T-helper 1 cell treated with Interleukin-12 subunit alpha and Interleukin-12 subunit beta and Interleukin-4 antibody, amounts not matched to agents 30 μg/mL and 1 μg/mL, for 36 hours (primary cell): Measurements from ENCODE around the gene TBL1X.
"Not testable (repeated sequence)": the region's sequence is repeated elsewhere in the genome, so short reads cannot be mapped to it uniquely, and the experiment has no call there.

Source experiments
- H3K27ac Mint-ChIP-seq: one replicate; pipeline ENCODE4 v1.8.0; 2021; ENCODE audit warnings: mild to moderate bottlenecking, mixed read lengths
- H3K27me3 Mint-ChIP-seq: one replicate; pipeline ENCODE4 v1.8.0; 2021; ENCODE audit warnings: low read depth, mixed read lengths
- H3K36me3 Mint-ChIP-seq: one replicate; pipeline ENCODE4 v1.8.0; 2021; ENCODE audit warnings: low read depth, mixed read lengths
- H3K4me1 Mint-ChIP-seq: one replicate; pipeline ENCODE4 v1.8.0; 2021; ENCODE audit warnings: low read depth, mixed read lengths
- H3K4me3 Mint-ChIP-seq: one replicate; pipeline ENCODE4 v1.8.0; 2021; ENCODE audit warnings: mild to moderate bottlenecking, moderate library complexity, mixed read lengths
- H3K9me3 Mint-ChIP-seq: one replicate; pipeline ENCODE4 v1.8.0; 2021; ENCODE audit warnings: mixed read lengths

TBL1X gene

GRCh38 chrX:9765737-9766097 lies 300.9 kb downstream of the TBL1X start, which contains the start of gene GPR143:
GPR143 (minus strand) TSS chrX:9765847; CDS start chrX:9765817, 30 bp downstream.
- Mint-ChIP-seq H3K9me3 (no peaks in the 10 kb centered on the region), H3K36me3 (no peaks in the 10 kb centered on the region), H3K4me3 (no peak within 1 kb of the TSS), H3K27ac (no peak within 1 kb of the TSS), H3K27me3 (peaks cover 11% of the 10 kb centered on the region), H3K4me1 (no peaks in the 10 kb centered on the region)

- peaks cover 11% of the 10 kb centered on the region for H3K27me3 Mint-ChIP-seq
- no peaks in the 10 kb centered on the region for H3K36me3 Mint-ChIP-seq
- H3K4me3 Mint-ChIP-seq, result no peak overlapping the region
- H3K27ac Mint-ChIP-seq, result no peak overlapping the region
- H3K9me3 Mint-ChIP-seq, result no peaks in the 10 kb centered on the region
- H3K4me1 Mint-ChIP-seq, result no peaks in the 10 kb centered on the region
Observed at GRCh38 chrX:9767375-9767774, 302.5 kb downstream of the TBL1X start.

GRCh38 chrX:9768321-9768839 lies 303.5 kb downstream of the TBL1X start:
- H3K4me1 Mint-ChIP-seq, H3K4me3 Mint-ChIP-seq, H3K27ac Mint-ChIP-seq, H3K9me3 Mint-ChIP-seq, H3K36me3 Mint-ChIP-seq: not testable (repeated sequence)
- peaks cover 11% of the 10 kb centered on the region for H3K27me3 Mint-ChIP-seq

GRCh38 chrX:9770319-9770718 lies 305.5 kb downstream of the TBL1X start:
- H3K4me1 Mint-ChIP-seq, result no peaks in the 10 kb centered on the region
- H3K36me3 Mint-ChIP-seq, result no peaks in the 10 kb centered on the region

GRCh38 chrX:9772943-9773342 lies 308.1 kb downstream of the TBL1X start:
- no peak overlapping the region for H3K27ac Mint-ChIP-seq
- no peaks in the 10 kb centered on the region for H3K9me3 Mint-ChIP-seq
- H3K36me3 Mint-ChIP-seq, result no peaks in the 10 kb centered on the region
- no peaks in the 10 kb centered on the region for H3K4me1 Mint-ChIP-seq
- H3K4me3 Mint-ChIP-seq, result no peak overlapping the region
- peaks cover 16% of the 10 kb centered on the region for H3K27me3 Mint-ChIP-seq

More at GRCh38 chrX:9770319-9770718, 305.5 kb downstream of the TBL1X start:
- Mint-ChIP-seq H3K9me3 (no peaks in the 10 kb centered on the region), H3K27me3 (peaks cover 16% of the 10 kb centered on the region), H3K27ac (no peak overlapping the region), H3K4me3 (no peak overlapping the region)

GRCh38 chrX:9775930-9776329 lies 311.1 kb downstream of the TBL1X start:
- no peaks in the 10 kb centered on the region for H3K36me3 Mint-ChIP-seq
- H3K4me3 Mint-ChIP-seq, result no peak overlapping the region
- peaks cover 10% of the 10 kb centered on the region for H3K27me3 Mint-ChIP-seq
- no peaks in the 10 kb centered on the region for H3K4me1 Mint-ChIP-seq
- H3K9me3 Mint-ChIP-seq, result no peaks in the 10 kb centered on the region
- no peak overlapping the region for H3K27ac Mint-ChIP-seq

- H3K4me1 Mint-ChIP-seq, result no peaks in the 10 kb centered on the region
- H3K27ac Mint-ChIP-seq, result no peak overlapping the region
- no peak overlapping the region for H3K4me3 Mint-ChIP-seq
- H3K9me3 Mint-ChIP-seq, result no peaks in the 10 kb centered on the region
- H3K36me3 Mint-ChIP-seq, result no peaks in the 10 kb centered on the region
- H3K27me3 Mint-ChIP-seq, result peaks cover 21% of the 10 kb centered on the region
Observed at GRCh38 chrX:9781941-9782340, 317.1 kb downstream of the TBL1X start.

- Mint-ChIP-seq H3K4me3 (no peak overlapping the region), H3K27ac (no peak overlapping the region), H3K36me3 (no peaks in the 10 kb centered on the region), H3K9me3 (no peaks in the 10 kb centered on the region), H3K27me3 (peaks cover 42% of the 10 kb centered on the region), H3K4me1 (no peaks in the 10 kb centered on the region)
Observed at GRCh38 chrX:9784332-9784731, 319.5 kb downstream of the TBL1X start.

- no peaks in the 10 kb centered on the region for H3K36me3 Mint-ChIP-seq
Observed at GRCh38 chrX:9785254-9785943, 320.5 kb downstream of the TBL1X start.

GRCh38 chrX:9785944-9786797 lies 321.3 kb downstream of the TBL1X start, which contains the start of gene SHROOM2:
SHROOM2 (plus strand) TSS chrX:9786429; CDS start chrX:9786546, 117 bp downstream.
- Mint-ChIP-seq H3K4me3 (peak within 1 kb of the TSS; percentile 46), H3K27me3 (peaks cover 46% of the 10 kb centered on the region), H3K4me1 (no peaks in the 10 kb centered on the region), H3K27ac (no peak within 1 kb of the TSS), H3K9me3 (no peaks in the 10 kb centered on the region), H3K36me3 (no peaks in the 10 kb centered on the region)

More at GRCh38 chrX:9785254-9785943, 320.5 kb downstream of the TBL1X start:
- H3K4me1 Mint-ChIP-seq, result no peaks in the 10 kb centered on the region
- no peak overlapping the region for H3K27ac Mint-ChIP-seq
- peaks cover 42% of the 10 kb centered on the region for H3K27me3 Mint-ChIP-seq
- H3K4me3 Mint-ChIP-seq, result no peak overlapping the region
- no peaks in the 10 kb centered on the region for H3K9me3 Mint-ChIP-seq

- no peaks in the 10 kb centered on the region for H3K9me3 Mint-ChIP-seq
- H3K27ac Mint-ChIP-seq, result no peak overlapping the region
- H3K27me3 Mint-ChIP-seq, result peaks cover 46% of the 10 kb centered on the region
- H3K4me1 Mint-ChIP-seq, result no peaks in the 10 kb centered on the region
- no peaks in the 10 kb centered on the region for H3K36me3 Mint-ChIP-seq
- peak overlapping the region; percentile 46 for H3K4me3 Mint-ChIP-seq
Observed at GRCh38 chrX:9786798-9787635, 322.2 kb downstream of the TBL1X start.

- H3K4me1 Mint-ChIP-seq, result no peaks in the 10 kb centered on the region
- no peaks in the 10 kb centered on the region for H3K9me3 Mint-ChIP-seq
- no peak overlapping the region for H3K27ac Mint-ChIP-seq
- H3K27me3 Mint-ChIP-seq, result peaks cover 42% of the 10 kb centered on the region
- no peak overlapping the region for H3K4me3 Mint-ChIP-seq
- no peaks in the 10 kb centered on the region for H3K36me3 Mint-ChIP-seq
Observed at GRCh38 chrX:9788911-9789310, 324.1 kb downstream of the TBL1X start.

- Mint-ChIP-seq H3K4me3 (no peak overlapping the region), H3K9me3 (no peaks in the 10 kb centered on the region), H3K27ac (no peak overlapping the region), H3K4me1 (no peaks in the 10 kb centered on the region), H3K36me3 (no peaks in the 10 kb centered on the region), H3K27me3 (peaks cover 38% of the 10 kb centered on the region)
Observed at GRCh38 chrX:9789555-9789954, 324.7 kb downstream of the TBL1X start.
